ENCODE data around the gene SLC44A1. TPM values are rescaled to one million over a fixed set of nuclear protein-coding genes. Genes with fewer than 3 reads are reported as not detected.
A peak's percentile ranks its signal among the peaks of the same experiment; 100 is the strongest.

SLC44A1 gene
- total and polyA plus RNA-seq, 2 of the 13 experiments (the other 11 are each of a cell fraction or from before 2014, with no cell fraction given), result 21.4 to 40.8 TPM

- TF ChIP-seq ZNF18 (CRISPR knock-in tag; IDR thresholded peaks at IDR 0.05; ENCODE audit: insufficient replicate concordance) (no peak), POLR2AphosphoS2 (IDR thresholded peaks at IDR 0.05; ENCODE audit: low read depth, low read length) (no peak), ZNF253 (CRISPR knock-in tag; IDR thresholded peaks at IDR 0.05; ENCODE audit: borderline replicate concordance) (no peak), FOXJ3 (CRISPR knock-in tag; IDR thresholded peaks at IDR 0.05; ENCODE audit: borderline replicate concordance) (no peak), NCOR1 (IDR thresholded peaks at IDR 0.05; ENCODE audit: borderline replicate concordance, low read length) (no peak), RNF2 (conservative IDR thresholded peaks at IDR 0.05; ENCODE audit: low read depth) (no peak), THAP11 (CRISPR knock-in tag; IDR thresholded peaks at IDR 0.05) (peak; percentile 31; the same call in 1 of the 2 replicates), ZNF558 (CRISPR knock-in tag; IDR thresholded peaks at IDR 0.05; ENCODE audit: borderline replicate concordance) (peak; percentile 67; the same call in 1 of the 2 replicates), YEATS2 (CRISPR knock-in tag; IDR thresholded peaks at IDR 0.05; ENCODE audit: borderline replicate concordance) (no peak), ZNF878 (CRISPR knock-in tag; IDR thresholded peaks at IDR 0.05) (no peak), ZBTB7B (CRISPR knock-in tag; IDR thresholded peaks at IDR 0.05) (no peak), BRF2 (CRISPR knock-in tag; IDR thresholded peaks at IDR 0.05) (no peak), RAD51 (IDR thresholded peaks at IDR 0.05; ENCODE audit: borderline replicate concordance) (no peak), SNAPC2 (CRISPR knock-in tag; IDR thresholded peaks at IDR 0.05) (no peak), HES4 (CRISPR knock-in tag; IDR thresholded peaks at IDR 0.05; ENCODE audit: borderline replicate concordance) (no peak), RORA (CRISPR knock-in tag; IDR thresholded peaks at IDR 0.05) (no peak), UBTF (CRISPR knock-in tag; IDR thresholded peaks at IDR 0.05) (no peak; the same call in 1 of the 2 replicates), RBM39 (IDR thresholded peaks at IDR 0.05; ENCODE audit: low read depth, low read length, poor library complexity, severe bottlenecking) (peak; percentile 26), ZNF660 (CRISPR knock-in tag; IDR thresholded peaks at IDR 0.05; ENCODE audit: borderline replicate concordance, low read depth) (no peak), IKZF1 (IDR thresholded peaks at IDR 0.05) (no peak)
- TF ChIP-seq, protein P1, sequence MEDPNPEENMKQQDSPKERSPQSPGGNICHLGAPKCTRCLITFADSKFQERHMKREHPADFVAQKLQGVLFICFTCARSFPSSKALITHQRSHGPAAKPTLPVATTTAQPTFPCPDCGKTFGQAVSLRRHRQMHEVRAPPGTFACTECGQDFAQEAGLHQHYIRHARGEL (CRISPR knock-in tag; IDR thresholded peaks at IDR 0.05), result no peak
- TF ChIP-seq, protein P2, sequence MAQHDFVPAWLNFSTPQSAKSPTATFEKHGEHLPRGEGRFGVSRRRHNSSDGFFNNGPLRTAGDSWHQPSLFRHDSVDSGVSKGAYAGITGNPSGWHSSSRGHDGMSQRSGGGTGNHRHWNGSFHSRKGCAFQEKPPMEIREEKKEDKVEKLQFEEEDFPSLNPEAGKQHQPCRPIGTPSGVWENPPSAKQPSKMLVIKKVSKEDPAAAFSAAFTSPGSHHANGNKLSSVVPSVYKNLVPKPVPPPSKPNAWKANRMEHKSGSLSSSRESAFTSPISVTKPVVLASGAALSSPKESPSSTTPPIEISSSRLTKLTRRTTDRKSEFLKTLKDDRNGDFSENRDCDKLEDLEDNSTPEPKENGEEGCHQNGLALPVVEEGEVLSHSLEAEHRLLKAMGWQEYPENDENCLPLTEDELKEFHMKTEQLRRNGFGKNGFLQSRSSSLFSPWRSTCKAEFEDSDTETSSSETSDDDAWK (CRISPR knock-in tag; IDR thresholded peaks at IDR 0.05), result no peak
Observed at GRCh38 chr9:105245029-105245890, 809 bp downstream of the SLC44A1 start (continued).
